ENCODE results near the gene PCNX2.

Gene PCNX2

GRCh38 chr1:233010146-233010545, 285.4 kb downstream of the PCNX2 start:
- Histone ChIP-seq H3K9ac (ENCODE audit: low read length) (no peak overlapping the region), H4K20me1 (ENCODE audit: low read depth, low read length) (no peaks in the 10 kb centered on the region), H3K9me2 (replicated peaks; ENCODE audit: insufficient read depth, low read length) (no peaks in the 10 kb centered on the region), H3K36me3 (ENCODE audit: low read length) (no peaks in the 10 kb centered on the region), H3K9me3 (ENCODE audit: insufficient read depth, low read length) (no peaks in the 10 kb centered on the region), H3K79me2 (ENCODE audit: insufficient read depth, low read length) (no peaks in the 10 kb centered on the region), H3K4me2 (ENCODE audit: low read depth, low read length, poor library complexity, severe bottlenecking) (no peak overlapping the region), H3F3A (ENCODE audit: insufficient read depth) (no peaks in the 10 kb centered on the region), H3K27me3 (ENCODE audit: low read length) (no peaks in the 10 kb centered on the region), H2AFZ (ENCODE audit: low read depth, low read length, severe bottlenecking) (no peak overlapping the region), H3K27ac (ENCODE audit: low read depth, low read length) (no peak overlapping the region), H3K4me3 (ENCODE audit: insufficient read depth, low read length, poor library complexity, severe bottlenecking) (no peak overlapping the region)
- TF ChIP-seq CTCF (IDR thresholded peaks at IDR 0.05; ENCODE audit: insufficient read depth, low read length, poor library complexity, severe bottlenecking) (no peak), EZH2phosphoT487 (conservative IDR thresholded peaks at IDR 0.05; ENCODE audit: low read length) (no peak)

DNA sequence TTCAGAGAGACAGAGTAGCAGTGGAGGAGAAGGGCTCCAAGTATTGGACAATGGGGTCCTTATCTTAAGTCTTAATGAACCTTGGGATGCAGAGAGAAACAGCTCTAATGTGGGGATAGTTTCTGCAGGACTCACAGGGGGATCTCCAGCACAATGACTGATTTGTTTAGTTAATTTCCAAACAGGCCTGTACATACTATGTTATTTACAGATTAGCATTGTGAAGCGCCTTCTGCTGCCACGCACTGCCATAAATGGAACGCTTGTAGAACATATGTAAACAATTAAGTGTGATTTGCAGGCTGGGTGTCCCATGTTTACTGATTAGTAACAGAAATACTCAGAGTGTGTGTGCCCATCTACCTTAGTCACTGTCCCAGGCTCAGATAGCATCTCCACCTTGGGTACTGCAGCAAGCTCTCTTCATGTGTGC, 289.0 kb downstream of the PCNX2 start:
- H3K9ac ChIP-seq (ENCODE audit: low read length), result no peak overlapping the region
- no peaks in the 10 kb centered on the region for H3F3A ChIP-seq (ENCODE audit: insufficient read depth)
- H3K27me3 ChIP-seq (ENCODE audit: low read length), result no peaks in the 10 kb centered on the region
- H3K27ac ChIP-seq (ENCODE audit: low read depth, low read length), result no peak overlapping the region
- no peaks in the 10 kb centered on the region for H3K9me3 ChIP-seq (ENCODE audit: insufficient read depth, low read length)
- no peaks in the 10 kb centered on the region for H3K79me2 ChIP-seq (ENCODE audit: insufficient read depth, low read length)
- no peak overlapping the region for H3K4me2 ChIP-seq (ENCODE audit: low read depth, low read length, poor library complexity, severe bottlenecking)
- H4K20me1 ChIP-seq (ENCODE audit: low read depth, low read length), result no peaks in the 10 kb centered on the region
- H3K9me2 ChIP-seq (replicated peaks; ENCODE audit: insufficient read depth, low read length), result no peaks in the 10 kb centered on the region
- H2AFZ ChIP-seq (ENCODE audit: low read depth, low read length, severe bottlenecking), result no peak overlapping the region
- no peak overlapping the region for H3K4me3 ChIP-seq (ENCODE audit: insufficient read depth, low read length, poor library complexity, severe bottlenecking)
- TF ChIP-seq EZH2phosphoT487 (conservative IDR thresholded peaks at IDR 0.05; ENCODE audit: low read length), result no peak
- TF ChIP-seq CTCF (IDR thresholded peaks at IDR 0.05; ENCODE audit: insufficient read depth, low read length, poor library complexity, severe bottlenecking), result no peak
- H3K36me3 ChIP-seq (ENCODE audit: low read length), result no peaks in the 10 kb centered on the region

GRCh38 chr1:233006108-233006507, 289.4 kb downstream of the PCNX2 start:
- Histone ChIP-seq H3K4me3 (ENCODE audit: insufficient read depth, low read length, poor library complexity, severe bottlenecking) (no peak overlapping the region), H3K36me3 (ENCODE audit: low read length) (no peaks in the 10 kb centered on the region), H3K9me3 (ENCODE audit: insufficient read depth, low read length) (no peaks in the 10 kb centered on the region), H3K79me2 (ENCODE audit: insufficient read depth, low read length) (no peaks in the 10 kb centered on the region), H3K9ac (ENCODE audit: low read length) (no peak overlapping the region), H3K27ac (ENCODE audit: low read depth, low read length) (no peak overlapping the region), H2AFZ (ENCODE audit: low read depth, low read length, severe bottlenecking) (no peak overlapping the region), H3K9me2 (replicated peaks; ENCODE audit: insufficient read depth, low read length) (no peaks in the 10 kb centered on the region), H3F3A (ENCODE audit: insufficient read depth) (no peaks in the 10 kb centered on the region), H4K20me1 (ENCODE audit: low read depth, low read length) (no peaks in the 10 kb centered on the region), H3K4me2 (ENCODE audit: low read depth, low read length, poor library complexity, severe bottlenecking) (no peak overlapping the region), H3K27me3 (ENCODE audit: low read length) (no peaks in the 10 kb centered on the region)
- no peak for TF ChIP-seq EZH2phosphoT487 (conservative IDR thresholded peaks at IDR 0.05; ENCODE audit: low read length)
- TF ChIP-seq CTCF (IDR thresholded peaks at IDR 0.05; ENCODE audit: insufficient read depth, low read length, poor library complexity, severe bottlenecking), result no peak
